CD4-positive, alpha-beta memory T cell (primary cell): ENCODE results near the gene UNC13A. TPM values are rescaled to one million over a fixed set of nuclear protein-coding genes. Genes with fewer than 3 reads are reported as not detected.

Source experiments
- CTCF ChIA-PET: fragments of 350-600 bp; sonication (Branson Sonifier 250); formaldehyde crosslinking; loops from one replicate; lab custom pipeline; 2021; ENCODE audit warnings: inconsistent platforms; ENCODE audit not compliant: partially characterized antibody; lab: Charles Lee
- POLR2A ChIA-PET: fragments of 350-600 bp; sonication (Branson Sonifier 250); formaldehyde crosslinking; loops from one replicate; lab custom pipeline; 2021; ENCODE audit not compliant: partially characterized antibody; lab: Charles Lee
- DNase-seq, 5 donors: peaks; one replicate each; pipeline versions ENCODE4 v3.0.0 to v3.0.0-alpha.2; 2020 to 2022; ENCODE audit warnings: mixed read lengths in 1 of 5
- H3K27ac ChIP-seq: one replicate; pipeline ENCODE4 v1.7.0; 2013; ENCODE audit warnings: low read depth, low read length
- H3K27me3 ChIP-seq: 2 replicates; pipeline ENCODE4 v1.7.0; 2013; ENCODE audit warnings: mild to moderate bottlenecking, low read length, moderate library complexity; ENCODE audit not compliant: insufficient read depth
- H3K36me3 ChIP-seq: 2 replicates; pipeline ENCODE4 v1.7.0; 2013; ENCODE audit warnings: mild to moderate bottlenecking, low read length, moderate library complexity; ENCODE audit not compliant: insufficient read depth
- H3K4me1 ChIP-seq: 2 replicates; pipeline ENCODE4 v1.7.0; 2013; ENCODE audit warnings: mild to moderate bottlenecking, low read length, moderate library complexity; ENCODE audit not compliant: insufficient read depth
- H3K4me3 ChIP-seq, 2 donors: one replicate each; pipeline ENCODE4 v1.7.0; 2013; ENCODE audit warnings: low read length in 2 of 2, mild to moderate bottlenecking in 1 of 2
- H3K9me3 ChIP-seq, 2 donors: one replicate each; pipeline ENCODE4 v1.7.0; 2013; ENCODE audit warnings: low read length in 2 of 2, control low read depth in 1 of 2; ENCODE audit not compliant: control insufficient read depth in 1 of 2
- H3K27ac Mint-ChIP-seq, 7 donors: one replicate each; pipeline ENCODE4 v1.8.0; 2020 to 2021; ENCODE audit warnings: mixed read lengths in 7 of 7, mild to moderate bottlenecking in 6 of 7, inconsistent platforms in 3 of 7, moderate library complexity in 3 of 7
- H3K27me3 Mint-ChIP-seq, 2 donors: one replicate each; pipeline ENCODE4 v1.8.0; 2020 to 2021; ENCODE audit warnings: mixed read lengths in 2 of 2
- H3K36me3 Mint-ChIP-seq, 2 donors: one replicate each; pipeline ENCODE4 v1.8.0; 2020 to 2021; ENCODE audit warnings: mixed read lengths in 2 of 2, inconsistent platforms in 1 of 2, mild to moderate bottlenecking in 1 of 2
- H3K4me1 Mint-ChIP-seq, 4 donors: one replicate each; pipeline ENCODE4 v1.8.0; 2020 to 2021; ENCODE audit warnings: mixed read lengths in 4 of 4, mild to moderate bottlenecking in 1 of 4
- H3K4me3 Mint-ChIP-seq, 8 donors: one replicate each; pipeline ENCODE4 v1.8.0; 2020 to 2021; ENCODE audit warnings: mixed read lengths in 8 of 8, mild to moderate bottlenecking in 7 of 8, moderate library complexity in 6 of 8, inconsistent platforms in 3 of 8
- H3K9me3 Mint-ChIP-seq, 8 donors: one replicate each; pipeline ENCODE4 v1.8.0; 2020 to 2021; ENCODE audit warnings: mixed read lengths in 8 of 8, mild to moderate bottlenecking in 5 of 8, inconsistent platforms in 3 of 8, moderate library complexity in 1 of 8
- intact Hi-C: fragments of 100-400 bp; cut with micrococcal nuclease; formaldehyde crosslinking; loops from one replicate; pipeline ENCODE4 v1.15.1; 2023
- polyA plus RNA-seq, 2 donors: library from polyadenylated mRNA; unstranded; fragments of 300-500 nt; fragmentation: Illumina TruSeq; gene quantifications; one replicate each; pipeline ENCODE4 v1.2.3, GENCODE V29; 2021
- total RNA-seq, 2 experiments: library from RNA; stranded (reverse); gene quantifications; one replicate each; pipeline ENCODE4 v1.2.3, GENCODE V29; 2021

UNC13A gene
- total and polyA plus RNA-seq, 4 experiments from 2014 or later = 0.06 to 0.09 TPM; not detected in 2

DNA sequence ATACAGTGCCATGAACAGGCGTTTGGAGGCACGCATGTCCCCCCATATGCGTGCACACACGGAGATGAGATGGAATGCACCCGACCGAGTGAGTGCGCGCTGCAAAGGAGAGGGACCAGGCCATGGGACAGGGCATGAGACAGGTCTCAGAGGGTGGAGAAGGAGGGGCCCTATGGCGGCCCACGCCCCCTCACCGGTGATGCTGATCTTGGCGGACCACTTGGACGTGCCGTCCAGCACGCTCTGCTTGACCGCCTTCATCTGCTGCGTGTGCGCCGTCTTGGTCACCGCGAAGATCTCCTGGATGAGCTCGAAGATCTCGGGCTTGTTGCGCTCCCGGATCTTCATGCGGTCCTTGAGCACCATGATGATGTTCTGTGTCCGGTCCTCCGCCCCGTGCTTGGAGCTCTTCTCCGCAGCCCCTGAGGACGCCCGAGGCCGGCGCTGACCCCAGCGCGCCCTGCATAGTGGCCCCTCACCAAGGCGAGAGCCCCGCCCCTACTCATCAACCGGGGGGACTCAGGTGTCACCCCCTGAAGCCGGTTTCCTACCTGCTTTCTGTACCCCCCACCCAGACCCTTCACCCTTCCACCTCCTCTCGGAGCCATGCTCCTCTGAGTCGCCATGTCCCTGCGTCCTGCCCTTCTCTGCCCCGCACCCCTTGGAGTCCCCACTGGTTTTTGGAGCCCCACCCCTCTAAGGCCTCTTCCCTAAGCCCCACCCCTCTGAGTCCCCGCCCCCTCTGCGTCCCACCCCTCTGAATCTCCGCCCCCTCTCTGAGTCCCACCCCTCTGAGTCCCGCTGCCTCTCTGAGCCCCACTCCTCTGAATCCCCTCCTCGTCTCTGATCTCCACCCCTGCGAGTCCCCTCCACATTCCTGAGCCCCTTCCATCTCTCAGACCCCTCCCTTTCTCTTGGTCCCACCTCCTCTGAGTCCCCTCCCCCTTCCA is 40.8 kb downstream of the UNC13A start:
- ChIA-PET CTCF (no interaction called here), POLR2A (no interaction called here)
- intact Hi-C loops = no loop called here
- H3K27ac Mint-ChIP-seq = no peak overlapping the region
- no peaks in the 10 kb centered on the region for H3K9me3 Mint-ChIP-seq
- no peaks in the 10 kb centered on the region for H3K9me3 ChIP-seq
- DNase-seq = no peak
- no peaks in the 10 kb centered on the region for H3K36me3 Mint-ChIP-seq
- H3K27ac ChIP-seq = no peak overlapping the region
- H3K4me3 Mint-ChIP-seq = no peak overlapping the region
- H3K27me3 ChIP-seq = no peaks in the 10 kb centered on the region
- H3K4me3 ChIP-seq = no peak overlapping the region
- H3K4me1 ChIP-seq = no peaks in the 10 kb centered on the region
- H3K4me1 Mint-ChIP-seq = no peaks in the 10 kb centered on the region
- H3K27me3 Mint-ChIP-seq = peaks cover 4 to 19% of the 10 kb centered on the region in 2 donors
- H3K36me3 ChIP-seq = no peaks in the 10 kb centered on the region

DNA sequence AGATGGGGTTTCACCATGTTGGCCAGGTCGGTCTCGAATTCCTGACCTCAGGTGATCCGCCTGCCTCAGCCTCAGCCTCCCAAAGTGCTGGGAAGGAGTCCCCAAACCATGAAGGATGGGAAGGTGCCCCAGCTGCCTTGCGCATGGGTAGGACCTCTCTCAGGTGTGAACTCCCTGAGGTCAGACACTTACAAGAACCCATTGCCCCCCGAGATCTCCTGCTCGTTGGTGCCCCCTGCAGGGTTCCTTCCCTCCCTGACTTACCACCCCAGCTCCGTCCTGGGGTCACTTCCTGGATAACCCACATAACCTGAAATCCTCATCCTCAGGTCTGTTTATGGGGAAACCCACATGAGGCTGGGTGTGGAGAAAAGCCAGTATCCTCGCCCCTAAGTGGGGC is 41.7 kb downstream of the UNC13A start:
- Histone ChIP-seq H3K9me3 (no peaks in the 10 kb centered on the region), H3K36me3 (no peaks in the 10 kb centered on the region), H3K27ac (no peak overlapping the region), H3K27me3 (no peaks in the 10 kb centered on the region), H3K4me3 (no peak overlapping the region), H3K4me1 (no peaks in the 10 kb centered on the region)
- peaks cover 4 to 19% of the 10 kb centered on the region in 2 donors for H3K27me3 Mint-ChIP-seq
- DNase-seq = no peak
- H3K36me3 Mint-ChIP-seq = no peaks in the 10 kb centered on the region
- POLR2A ChIA-PET = no interaction called here
- no peak overlapping the region for H3K4me3 Mint-ChIP-seq
- CTCF ChIA-PET = no interaction called here
- no peak overlapping the region for H3K27ac Mint-ChIP-seq
- H3K9me3 Mint-ChIP-seq = no peaks in the 10 kb centered on the region
- H3K4me1 Mint-ChIP-seq = no peaks in the 10 kb centered on the region
- intact Hi-C loops = no loop called here

DNA sequence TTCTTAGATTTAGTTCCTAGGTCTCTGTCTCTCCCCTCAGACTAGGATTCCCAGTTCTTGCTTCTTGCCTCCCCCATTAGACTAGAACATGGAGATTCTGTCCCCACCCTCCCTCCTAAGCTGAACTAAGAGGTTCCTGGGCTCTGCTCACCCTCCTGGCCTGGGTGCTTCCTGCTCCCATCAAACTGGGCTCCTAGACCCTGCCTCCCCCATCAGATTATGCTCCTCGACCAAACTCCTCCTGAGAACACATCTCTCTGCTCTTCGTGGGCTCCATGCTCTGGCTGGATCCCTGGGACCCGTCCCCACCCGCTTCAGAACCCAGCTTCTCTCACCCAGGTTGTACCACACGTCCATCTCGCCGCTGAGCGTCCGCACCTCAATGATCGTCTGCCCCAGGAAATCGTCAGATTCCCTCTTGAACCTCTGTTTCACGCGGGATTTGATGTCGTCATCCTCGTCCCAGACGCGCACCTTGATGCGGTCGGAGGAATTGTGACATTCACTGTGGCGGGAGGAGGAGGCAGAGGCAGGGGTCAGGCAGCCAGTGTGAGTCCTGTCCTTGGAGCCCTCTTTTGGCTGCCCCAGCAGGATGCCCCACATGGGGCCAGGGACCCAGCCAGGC is 42.7 kb downstream of the UNC13A start:
- Mint-ChIP-seq H3K27me3 (peaks cover 4 to 19% of the 10 kb centered on the region in 2 donors), H3K9me3 (no peaks in the 10 kb centered on the region), H3K27ac (no peak overlapping the region), H3K4me3 (no peak overlapping the region), H3K36me3 (no peaks in the 10 kb centered on the region), H3K4me1 (no peaks in the 10 kb centered on the region)
- H3K27ac ChIP-seq = no peak overlapping the region
- H3K27me3 ChIP-seq = no peaks in the 10 kb centered on the region
- intact Hi-C loops = no loop called here
- POLR2A ChIA-PET = no interaction called here
- H3K36me3 ChIP-seq = no peaks in the 10 kb centered on the region
- no peaks in the 10 kb centered on the region for H3K4me1 ChIP-seq
- CTCF ChIA-PET = no interaction called here
- no peaks in the 10 kb centered on the region for H3K9me3 ChIP-seq
- DNase-seq = no peak
- H3K4me3 ChIP-seq = no peak overlapping the region

DNA sequence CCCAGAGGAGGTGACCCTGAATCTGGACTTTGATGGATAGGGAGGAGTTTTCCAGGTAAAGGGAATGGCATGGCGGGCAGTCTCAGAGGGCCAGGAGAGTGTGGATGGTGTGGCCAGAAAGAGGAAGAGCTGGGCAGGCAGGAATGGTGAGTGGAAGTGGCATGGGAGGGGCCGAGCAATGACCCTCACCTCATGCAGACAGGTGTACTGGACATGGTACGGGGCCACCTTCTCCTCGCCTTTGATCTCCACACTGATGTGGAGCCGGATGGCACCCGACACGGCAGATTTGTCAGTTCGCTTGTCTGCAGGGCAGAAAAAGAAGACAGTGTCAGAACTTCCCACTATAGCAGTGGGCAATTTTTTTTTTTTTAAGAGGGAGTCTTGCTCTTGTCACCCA is 45.5 kb downstream of the UNC13A start:
- H3K27me3 ChIP-seq = no peaks in the 10 kb centered on the region
- H3K4me3 Mint-ChIP-seq = no peak overlapping the region
- no peaks in the 10 kb centered on the region for H3K4me1 ChIP-seq
- no peaks in the 10 kb centered on the region for H3K9me3 Mint-ChIP-seq
- intact Hi-C loops = no loop called here
- H3K36me3 Mint-ChIP-seq = no peaks in the 10 kb centered on the region
- H3K27ac ChIP-seq = no peak overlapping the region
- H3K4me1 Mint-ChIP-seq = no peaks in the 10 kb centered on the region
- H3K36me3 ChIP-seq = no peaks in the 10 kb centered on the region
- no peak for DNase-seq
- ChIA-PET POLR2A (no interaction called here), CTCF (no interaction called here)
- H3K27ac Mint-ChIP-seq = no peak overlapping the region
- H3K9me3 ChIP-seq = no peaks in the 10 kb centered on the region
- H3K4me3 ChIP-seq = no peak overlapping the region
- peaks cover 7 to 27% of the 10 kb centered on the region in 2 donors for H3K27me3 Mint-ChIP-seq

DNA sequence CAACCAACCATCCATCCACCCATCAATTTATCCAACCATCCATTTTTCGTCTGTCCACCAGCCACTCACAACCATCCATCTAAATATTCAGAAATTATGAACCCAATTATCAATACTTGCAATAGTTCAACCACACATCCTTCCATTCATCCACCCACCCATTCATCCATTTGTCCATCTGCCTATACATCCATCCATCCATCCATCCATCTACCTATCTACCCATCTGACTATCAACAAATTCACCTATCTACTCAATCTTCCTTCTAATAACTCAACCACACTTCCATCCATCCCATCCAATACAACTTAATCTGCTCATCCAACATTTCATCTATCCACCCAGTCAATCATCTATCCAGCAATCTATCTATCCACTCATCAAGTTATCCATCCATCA is 46.3 kb downstream of the UNC13A start:
- CTCF ChIA-PET = no interaction called here

DNA sequence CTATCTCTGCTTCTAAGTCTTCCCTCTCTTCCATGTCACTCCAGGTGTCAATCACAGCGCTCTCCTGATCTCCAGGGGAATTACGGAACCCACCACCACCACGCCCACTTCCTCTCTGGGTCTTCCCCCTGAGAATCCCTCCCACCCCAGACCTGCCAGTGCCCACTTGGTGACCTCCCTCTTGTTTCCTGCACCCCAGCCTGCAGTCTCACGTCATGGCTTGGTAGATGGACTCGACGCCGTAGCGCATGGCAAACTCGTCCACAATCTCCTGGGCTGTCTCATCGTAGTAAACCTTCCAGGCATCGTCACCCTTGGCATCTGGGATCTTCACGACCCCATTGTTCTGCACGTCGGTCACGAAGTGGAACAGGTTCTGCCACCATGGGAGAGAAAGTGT is 47.0 kb downstream of the UNC13A start:
- H3K4me1 ChIP-seq = no peaks in the 10 kb centered on the region
- no peaks in the 10 kb centered on the region for H3K9me3 ChIP-seq
- H3K4me3 ChIP-seq = no peak overlapping the region
- Mint-ChIP-seq H3K9me3 (no peaks in the 10 kb centered on the region), H3K4me1 (no peaks in the 10 kb centered on the region), H3K27ac (no peak overlapping the region), H3K4me3 (no peak overlapping the region), H3K36me3 (no peaks in the 10 kb centered on the region), H3K27me3 (peaks cover 7 to 26% of the 10 kb centered on the region in 2 donors)
- ChIA-PET CTCF (no interaction called here), POLR2A (no interaction called here)
- DNase-seq = no peak
- no peak overlapping the region for H3K27ac ChIP-seq
- no peaks in the 10 kb centered on the region for H3K27me3 ChIP-seq
- intact Hi-C loops = no loop called here
- H3K36me3 ChIP-seq = no peaks in the 10 kb centered on the region

More for the DNA sequence above, 46.3 kb downstream of the UNC13A start:
- Mint-ChIP-seq H3K4me1 (no peaks in the 10 kb centered on the region), H3K4me3 (no peak overlapping the region), H3K36me3 (no peaks in the 10 kb centered on the region), H3K9me3 (no peaks in the 10 kb centered on the region), H3K27ac (no peak overlapping the region), H3K27me3 (peaks cover 7 to 27% of the 10 kb centered on the region in 2 donors)
- intact Hi-C loops = no loop called here
- no peak for DNase-seq
- POLR2A ChIA-PET = no interaction called here
- Histone ChIP-seq H3K36me3 (no peaks in the 10 kb centered on the region), H3K4me1 (no peaks in the 10 kb centered on the region), H3K4me3 (no peak overlapping the region), H3K27me3 (no peaks in the 10 kb centered on the region), H3K27ac (no peak overlapping the region), H3K9me3 (no peaks in the 10 kb centered on the region)

DNA sequence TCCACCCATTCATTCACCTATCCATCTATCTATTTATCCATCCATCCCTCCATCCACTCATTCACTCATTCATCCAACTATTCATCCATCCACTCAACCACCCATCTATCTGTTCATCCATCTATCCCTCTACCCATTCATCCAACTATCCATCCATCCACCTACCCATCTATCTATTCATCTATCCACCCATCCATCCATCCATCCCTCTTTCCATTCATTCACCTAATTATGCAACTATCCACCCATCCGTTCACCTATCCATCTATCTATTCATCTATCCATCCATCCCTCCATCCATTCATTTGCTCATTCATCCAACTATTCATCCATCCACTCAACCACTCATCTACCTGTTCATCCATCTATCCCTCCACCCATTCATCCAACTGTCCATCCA is 54.5 kb downstream of the UNC13A start:
- no peaks in the 10 kb centered on the region for H3K4me1 Mint-ChIP-seq
- POLR2A ChIA-PET = no interaction called here
- H3K9me3 ChIP-seq = no peaks in the 10 kb centered on the region
- no peak overlapping the region for H3K27ac Mint-ChIP-seq
- H3K4me1 ChIP-seq = no peaks in the 10 kb centered on the region
- intact Hi-C loops = no loop called here
- no peak overlapping the region for H3K4me3 Mint-ChIP-seq
- no peak overlapping the region for H3K27ac ChIP-seq
- no peaks in the 10 kb centered on the region for H3K9me3 Mint-ChIP-seq
- DNase-seq = no peak
- peaks cover 3 to 6% of the 10 kb centered on the region in 2 donors for H3K27me3 Mint-ChIP-seq
- H3K36me3 ChIP-seq = no peaks in the 10 kb centered on the region
- CTCF ChIA-PET = no interaction called here
- no peaks in the 10 kb centered on the region for H3K27me3 ChIP-seq
- H3K36me3 Mint-ChIP-seq = no peaks in the 10 kb centered on the region
- no peak overlapping the region for H3K4me3 ChIP-seq
